ENCODE measurements around the gene APOH.

The APOH gene

GRCh38 chr17:66214884-66215528, 14.2 kb downstream of the APOH start:
- TF ChIP-seq FOXP2 (optimal IDR thresholded peaks at IDR 0.05; ENCODE audit: control extremely low read depth, extremely low read length, insufficient read depth) = no peak
- TF ChIP-seq EZH2 (IDR thresholded peaks at IDR 0.05) = no peak
- TF ChIP-seq POLR2AphosphoS5 (IDR thresholded peaks at IDR 0.05; ENCODE audit: borderline replicate concordance, low read depth, low read length) = no peak
- Histone ChIP-seq H3K36me3 (ENCODE audit: insufficient read depth, low read length) (no peaks in the 10 kb centered on the region), H3K9me3 (ENCODE audit: low read depth, low read length) (no peaks in the 10 kb centered on the region), H3K9ac (ENCODE audit: insufficient read length) (no peak overlapping the region), H3K4me3 (no peak overlapping the region), H3K27ac (no peak overlapping the region)
- no peak for DNase-seq (ENCODE audit: low read depth, low spot score)

GRCh38 chr17:66211047-66211810, 18.0 kb downstream of the APOH start:
- no peak overlapping the region for H3K4me3 ChIP-seq
- TF ChIP-seq FOXP2 (optimal IDR thresholded peaks at IDR 0.05; ENCODE audit: control extremely low read depth, extremely low read length, insufficient read depth) (no peak), EZH2 (IDR thresholded peaks at IDR 0.05) (no peak), POLR2AphosphoS5 (IDR thresholded peaks at IDR 0.05; ENCODE audit: borderline replicate concordance, low read depth, low read length) (no peak)
- no peak overlapping the region for H3K9ac ChIP-seq (ENCODE audit: insufficient read length)
- H3K27ac ChIP-seq = no peak overlapping the region
- no peaks in the 10 kb centered on the region for H3K9me3 ChIP-seq (ENCODE audit: low read depth, low read length)
- no peak for DNase-seq (ENCODE audit: low read depth, low spot score)
- H3K36me3 ChIP-seq (ENCODE audit: insufficient read depth, low read length) = no peaks in the 10 kb centered on the region

GRCh38 chr17:66210208-66210574, 19.0 kb downstream of the APOH start:
- TF ChIP-seq EZH2 (IDR thresholded peaks at IDR 0.05) = no peak
- no peak for TF ChIP-seq FOXP2 (optimal IDR thresholded peaks at IDR 0.05; ENCODE audit: control extremely low read depth, extremely low read length, insufficient read depth)
- TF ChIP-seq POLR2AphosphoS5 (IDR thresholded peaks at IDR 0.05; ENCODE audit: borderline replicate concordance, low read depth, low read length) = no peak
- Histone ChIP-seq H3K27ac (no peak overlapping the region), H3K4me3 (no peak overlapping the region), H3K9me3 (ENCODE audit: low read depth, low read length) (no peaks in the 10 kb centered on the region), H3K9ac (ENCODE audit: insufficient read length) (no peak overlapping the region), H3K36me3 (ENCODE audit: insufficient read depth, low read length) (no peaks in the 10 kb centered on the region)
- DNase-seq (ENCODE audit: low read depth, low spot score) = no peak

GRCh38 chr17:66207936-66208335, 21.3 kb downstream of the APOH start:
- DNase-seq (ENCODE audit: low read depth, low spot score) = no peak
- no peaks in the 10 kb centered on the region for H3K9me3 ChIP-seq (ENCODE audit: low read depth, low read length)
- H3K27ac ChIP-seq = no peak overlapping the region
- TF ChIP-seq FOXP2 (optimal IDR thresholded peaks at IDR 0.05; ENCODE audit: control extremely low read depth, extremely low read length, insufficient read depth) = no peak
- TF ChIP-seq POLR2AphosphoS5 (IDR thresholded peaks at IDR 0.05; ENCODE audit: borderline replicate concordance, low read depth, low read length) = no peak
- no peak for TF ChIP-seq EZH2 (IDR thresholded peaks at IDR 0.05)
- H3K36me3 ChIP-seq (ENCODE audit: insufficient read depth, low read length) = no peaks in the 10 kb centered on the region
- H3K4me3 ChIP-seq = no peak overlapping the region
- no peak overlapping the region for H3K9ac ChIP-seq (ENCODE audit: insufficient read length)

DNA sequence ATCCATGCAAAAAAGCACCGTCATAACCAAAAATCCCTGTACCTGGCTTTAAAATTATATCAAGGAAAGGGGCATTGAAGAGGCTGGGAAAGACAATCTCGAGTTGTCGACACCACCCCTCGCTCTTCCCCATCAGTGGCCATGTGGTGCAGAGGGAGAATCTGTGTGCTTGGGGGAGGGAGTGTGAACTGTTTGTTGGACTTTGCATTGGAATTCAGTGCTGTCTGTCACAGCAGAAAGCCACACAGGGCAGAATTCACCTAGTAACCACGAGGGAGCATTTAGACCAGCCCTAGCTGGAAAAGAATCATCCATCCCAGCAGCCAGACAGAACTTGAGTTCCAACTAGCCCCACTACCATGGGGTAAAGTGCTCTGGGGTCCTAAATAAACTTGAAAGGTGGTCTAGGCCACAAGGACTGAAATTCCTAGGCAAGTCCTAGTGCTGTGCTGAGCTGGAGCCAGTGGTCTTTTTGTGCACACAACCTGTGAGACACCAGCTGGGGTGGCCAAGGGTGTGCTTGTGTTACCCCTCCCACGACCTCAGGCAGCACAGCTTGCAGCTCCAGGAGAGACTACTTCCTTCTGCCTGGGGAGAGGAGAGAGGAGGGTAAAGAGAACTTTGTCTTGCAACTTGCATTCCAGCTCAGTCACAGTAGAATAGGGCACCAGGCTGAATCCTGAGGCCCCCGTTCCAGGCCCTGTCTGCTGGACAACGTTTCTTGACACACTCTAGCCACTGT, 25.8 kb downstream of the APOH start:
- TF ChIP-seq EZH2 (IDR thresholded peaks at IDR 0.05) (no peak), POLR2AphosphoS5 (IDR thresholded peaks at IDR 0.05; ENCODE audit: borderline replicate concordance, low read depth, low read length) (no peak), FOXP2 (optimal IDR thresholded peaks at IDR 0.05; ENCODE audit: control extremely low read depth, extremely low read length, insufficient read depth) (no peak)
- no peak overlapping the region for H3K9ac ChIP-seq (ENCODE audit: insufficient read length)
- no peak overlapping the region for H3K27ac ChIP-seq
- H3K9me3 ChIP-seq (ENCODE audit: low read depth, low read length) = no peaks in the 10 kb centered on the region
- no peaks in the 10 kb centered on the region for H3K36me3 ChIP-seq (ENCODE audit: insufficient read depth, low read length)
- no peak for DNase-seq (ENCODE audit: low read depth, low spot score)
- no peak overlapping the region for H3K4me3 ChIP-seq

GRCh38 chr17:66200685-66201092, 28.5 kb downstream of the APOH start:
- H3K9ac ChIP-seq (ENCODE audit: insufficient read length) = no peak overlapping the region
- H3K9me3 ChIP-seq (ENCODE audit: low read depth, low read length) = no peaks in the 10 kb centered on the region
- no peaks in the 10 kb centered on the region for H3K36me3 ChIP-seq (ENCODE audit: insufficient read depth, low read length)
- peak overlapping the region; percentile 75 for H3K27ac ChIP-seq
- peak; percentile 84 for DNase-seq (ENCODE audit: low read depth, low spot score)
- TF ChIP-seq POLR2AphosphoS5 (IDR thresholded peaks at IDR 0.05; ENCODE audit: borderline replicate concordance, low read depth, low read length) (no peak; the same call in 1 of the 2 replicates), EZH2 (IDR thresholded peaks at IDR 0.05) (no peak), FOXP2 (optimal IDR thresholded peaks at IDR 0.05; ENCODE audit: control extremely low read depth, extremely low read length, insufficient read depth) (peak; percentile 81)
- 0 out of 2 replicates have a peak overlapping the region, but pooled peaks have one; percentile 12 for H3K4me3 ChIP-seq

GRCh38 chr17:66198242-66198641, 31.0 kb downstream of the APOH start:
- no peak overlapping the region for H3K9ac ChIP-seq (ENCODE audit: insufficient read length)
- H3K27ac ChIP-seq = no peak overlapping the region
- DNase-seq (ENCODE audit: low read depth, low spot score) = no peak
- H3K4me3 ChIP-seq = no peak overlapping the region
- no peaks in the 10 kb centered on the region for H3K36me3 ChIP-seq (ENCODE audit: insufficient read depth, low read length)
- no peak for TF ChIP-seq FOXP2 (optimal IDR thresholded peaks at IDR 0.05; ENCODE audit: control extremely low read depth, extremely low read length, insufficient read depth)
- no peak for TF ChIP-seq EZH2 (IDR thresholded peaks at IDR 0.05)
- TF ChIP-seq POLR2AphosphoS5 (IDR thresholded peaks at IDR 0.05; ENCODE audit: borderline replicate concordance, low read depth, low read length) = no peak
- no peaks in the 10 kb centered on the region for H3K9me3 ChIP-seq (ENCODE audit: low read depth, low read length)

- Histone ChIP-seq H3K9me3 (ENCODE audit: low read depth, low read length) (no peaks in the 10 kb centered on the region), H3K9ac (ENCODE audit: insufficient read length) (no peak overlapping the region), H3K4me3 (peak overlapping the region; percentile 80), H3K27ac (peak overlapping the region; percentile 45; the same call in 1 of the 2 replicates), H3K36me3 (ENCODE audit: insufficient read depth, low read length) (no peaks in the 10 kb centered on the region)
- TF ChIP-seq POLR2AphosphoS5 (IDR thresholded peaks at IDR 0.05; ENCODE audit: borderline replicate concordance, low read depth, low read length) (no peak), EZH2 (IDR thresholded peaks at IDR 0.05) (no peak), FOXP2 (optimal IDR thresholded peaks at IDR 0.05; ENCODE audit: control extremely low read depth, extremely low read length, insufficient read depth) (no peak)
- no peak for DNase-seq (ENCODE audit: low read depth, low spot score)
Observed at GRCh38 chr17:66192378-66192687, 36.9 kb downstream of the APOH start.

Data from SK-N-MC (cell line).